ENCODE measurements around the gene AKAP6.

AKAP6 gene

GRCh38 chr14:32731249-32731648 lies 402.2 kb downstream of the AKAP6 start:
- TF ChIP-seq CTCF (IDR thresholded peaks at IDR 0.05; ENCODE audit: borderline replicate concordance, control extremely low read depth, extremely low read depth, insufficient read depth, missing control alignments), result no peak
- in situ Hi-C loops (cut with MboI; ENCODE audit: low sequenced_read_pairs, unreplicated experiment), result no loop called here
- no peak for DNase-seq (ENCODE audit: low spot score)

GRCh38 chr14:32733015-32733414 lies 403.9 kb downstream of the AKAP6 start:
- in situ Hi-C loops (cut with MboI; ENCODE audit: low sequenced_read_pairs, unreplicated experiment), result no loop called here
- no peak for TF ChIP-seq CTCF (IDR thresholded peaks at IDR 0.05; ENCODE audit: borderline replicate concordance, control extremely low read depth, extremely low read depth, insufficient read depth, missing control alignments)
- DNase-seq (ENCODE audit: low spot score), result no peak

GRCh38 chr14:32734261-32734660 lies 405.2 kb downstream of the AKAP6 start:
- in situ Hi-C loops (cut with MboI; ENCODE audit: low sequenced_read_pairs, unreplicated experiment), result no loop called here
- TF ChIP-seq CTCF (IDR thresholded peaks at IDR 0.05; ENCODE audit: borderline replicate concordance, control extremely low read depth, extremely low read depth, insufficient read depth, missing control alignments), result no peak
- no peak for DNase-seq (ENCODE audit: low spot score)

GRCh38 chr14:32737621-32738020 lies 408.5 kb downstream of the AKAP6 start:
- DNase-seq (ENCODE audit: low spot score), result no peak
- TF ChIP-seq CTCF (IDR thresholded peaks at IDR 0.05; ENCODE audit: borderline replicate concordance, control extremely low read depth, extremely low read depth, insufficient read depth, missing control alignments), result no peak
- in situ Hi-C loops (cut with MboI; ENCODE audit: low sequenced_read_pairs, unreplicated experiment), result no loop called here

- no peak for DNase-seq (ENCODE audit: low spot score)
- in situ Hi-C loops (cut with MboI; ENCODE audit: low sequenced_read_pairs, unreplicated experiment), result no loop called here
- TF ChIP-seq CTCF (IDR thresholded peaks at IDR 0.05; ENCODE audit: borderline replicate concordance, control extremely low read depth, extremely low read depth, insufficient read depth, missing control alignments), result no peak
Observed at GRCh38 chr14:32738206-32738871, 409.2 kb downstream of the AKAP6 start.

- no peak for TF ChIP-seq CTCF (IDR thresholded peaks at IDR 0.05; ENCODE audit: borderline replicate concordance, control extremely low read depth, extremely low read depth, insufficient read depth, missing control alignments)
- no peak for DNase-seq (ENCODE audit: low spot score)
- in situ Hi-C loops (cut with MboI; ENCODE audit: low sequenced_read_pairs, unreplicated experiment), result no loop called here
Observed at GRCh38 chr14:32744811-32745445, 415.8 kb downstream of the AKAP6 start.

Measured in GM13976 (cell line).